Activated naive CD8-positive, alpha-beta T cell treated with anti-CD3 and anti-CD28 coated beads, Interleukin-2, amount 10 ng/mL, durations not matched to agents 7 days and 5 days (primary cell): Measurements from ENCODE around the gene PC. TPM values are rescaled to one million over a fixed set of nuclear protein-coding genes. Genes with fewer than 3 reads are reported as not detected.

ENCODE experiments used
- ATAC-seq: fragments of 150-1000 bp; cut with Tn5 transposase; one replicate; pipeline ENCODE4 v1.10.0; 2021; ENCODE audit warnings: low read depth, moderate library complexity
- POLR2A ChIA-PET: fragments of 350-600 bp; sonication (Branson Sonifier 250); formaldehyde crosslinking; loops from one replicate; lab custom pipeline; 2021; ENCODE audit warnings: antibody characterized with exemption; lab: Charles Lee
- DNase-seq: peaks from one replicate; pipeline ENCODE4 v3.0.0; 2021
- H3K27ac Mint-ChIP-seq: one replicate; pipeline ENCODE4 v1.8.0; 2022; ENCODE audit warnings: mild to moderate bottlenecking, mixed read lengths
- H3K27me3 Mint-ChIP-seq: one replicate; pipeline ENCODE4 v1.8.0; 2022; ENCODE audit warnings: mild to moderate bottlenecking, moderate library complexity, mixed read lengths
- H3K36me3 Mint-ChIP-seq: one replicate; pipeline ENCODE4 v1.8.0; 2021; ENCODE audit warnings: mild to moderate bottlenecking, mixed read lengths
- H3K4me1 Mint-ChIP-seq: one replicate; pipeline ENCODE4 v1.8.0; 2021; ENCODE audit warnings: mixed read lengths
- H3K4me3 Mint-ChIP-seq: one replicate; pipeline ENCODE4 v1.8.0; 2022; ENCODE audit warnings: mild to moderate bottlenecking, moderate library complexity, mixed read lengths
- H3K9me3 Mint-ChIP-seq: one replicate; pipeline ENCODE4 v1.8.0; 2021; ENCODE audit warnings: mixed read lengths
- total RNA-seq, 2 experiments: library from RNA; stranded (reverse); gene quantifications; one replicate each; pipeline ENCODE4 v1.2.3, GENCODE V29; 2021

The PC gene
- total RNA-seq, 2 experiments from 2014 or later: 8.2 to 9.0 TPM

- Mint-ChIP-seq H3K9me3 (no peaks in the 10 kb centered on the region), H3K4me1 (peaks cover 13% of the 10 kb centered on the region), H3K27ac (peak overlapping the region; percentile 42), H3K27me3 (no peaks in the 10 kb centered on the region), H3K4me3 (no peak overlapping the region), H3K36me3 (no peaks in the 10 kb centered on the region)
- ATAC-seq (no peak), DNase-seq (no peak)
- POLR2A ChIA-PET: no interaction called here
Measured at GRCh38 chr11:66850588-66851238, 107.5 kb downstream of the PC start.

GRCh38 chr11:66850235-66850587 lies 108.0 kb downstream of the PC start:
- Mint-ChIP-seq H3K4me3 (no peak overlapping the region), H3K27ac (peak overlapping the region; percentile 42), H3K27me3 (no peaks in the 10 kb centered on the region), H3K36me3 (peaks cover 1% of the 10 kb centered on the region), H3K4me1 (peaks cover 12% of the 10 kb centered on the region), H3K9me3 (no peaks in the 10 kb centered on the region)
- DNase-seq (no peak), ATAC-seq (no peak)
- POLR2A ChIA-PET: interaction anchor here (1.0 kb wide), 1 partner anchor 12 kb away, joined by 3 read pairs; no protein-coding TSS in a partner anchor

GRCh38 chr11:66849501-66850234 lies 108.5 kb downstream of the PC start:
- no peaks in the 10 kb centered on the region for H3K27me3 Mint-ChIP-seq
- POLR2A ChIA-PET: interaction anchor here (1.0 to 1.1 kb wide), 2 partner anchors 12 to 171 kb away, joined by 3 read pairs; no protein-coding TSS in a partner anchor
- no peak overlapping the region for H3K27ac Mint-ChIP-seq
- H3K36me3 Mint-ChIP-seq: peaks cover 4% of the 10 kb centered on the region
- no peak overlapping the region for H3K4me3 Mint-ChIP-seq
- no peak for DNase-seq
- peaks cover 17% of the 10 kb centered on the region for H3K4me1 Mint-ChIP-seq
- H3K9me3 Mint-ChIP-seq: no peaks in the 10 kb centered on the region
- no peak for ATAC-seq

GRCh38 chr11:66848671-66849500 lies 109.3 kb downstream of the PC start:
- Mint-ChIP-seq H3K4me1 (peaks cover 19% of the 10 kb centered on the region), H3K27ac (no peak overlapping the region), H3K27me3 (no peaks in the 10 kb centered on the region), H3K9me3 (no peaks in the 10 kb centered on the region), H3K4me3 (no peak overlapping the region), H3K36me3 (peaks cover 4% of the 10 kb centered on the region)
- ATAC-seq (no peak), DNase-seq (peak; percentile 26)
- POLR2A ChIA-PET: interaction anchor here (1.0 to 1.1 kb wide), 2 partner anchors 11 to 170 kb away, joined by 3 read pairs; no protein-coding TSS in a partner anchor

GRCh38 chr11:66847461-66848232 lies 110.5 kb downstream of the PC start:
- no peak overlapping the region for H3K4me3 Mint-ChIP-seq
- peaks cover 4% of the 10 kb centered on the region for H3K36me3 Mint-ChIP-seq
- H3K9me3 Mint-ChIP-seq: no peaks in the 10 kb centered on the region
- DNase-seq: peak; percentile 17
- H3K27ac Mint-ChIP-seq: no peak overlapping the region
- peaks cover 19% of the 10 kb centered on the region for H3K4me1 Mint-ChIP-seq
- no peak for ATAC-seq
- POLR2A ChIA-PET: no interaction called here
- H3K27me3 Mint-ChIP-seq: no peaks in the 10 kb centered on the region

GRCh38 chr11:66846671-66847091 lies 111.5 kb downstream of the PC start:
- no peak for ATAC-seq
- Mint-ChIP-seq H3K36me3 (peaks cover 8% of the 10 kb centered on the region), H3K9me3 (no peaks in the 10 kb centered on the region), H3K4me1 (peaks cover 21% of the 10 kb centered on the region), H3K27me3 (no peaks in the 10 kb centered on the region), H3K4me3 (peak overlapping the region; percentile 19), H3K27ac (no peak overlapping the region)
- POLR2A ChIA-PET: interaction anchor here (1.6 kb wide), 1 partner anchor 9 kb away, joined by 6 read pairs; no protein-coding TSS in a partner anchor
- DNase-seq: peak; percentile 20

- H3K4me3 Mint-ChIP-seq: no peak overlapping the region
Measured at GRCh38 chr11:66845876-66846212, 112.3 kb downstream of the PC start.

GRCh38 chr11:66845143-66845875 lies 112.9 kb downstream of the PC start:
- no peaks in the 10 kb centered on the region for H3K27me3 Mint-ChIP-seq
- peak overlapping the region; percentile 98 for H3K4me3 Mint-ChIP-seq
- peaks cover 31% of the 10 kb centered on the region for H3K4me1 Mint-ChIP-seq
- peak overlapping the region; percentile 30 for H3K27ac Mint-ChIP-seq
- no peaks in the 10 kb centered on the region for H3K9me3 Mint-ChIP-seq
- POLR2A ChIA-PET: interaction anchor here (0.8 to 4.4 kb wide), 3 partner anchors 9 to 583 kb away, joined by 3 to 90 read pairs (median 6); no protein-coding TSS in a partner anchor
- DNase-seq: no peak
- ATAC-seq: no peak
- H3K36me3 Mint-ChIP-seq: peaks cover 11% of the 10 kb centered on the region

More at GRCh38 chr11:66845876-66846212, 112.3 kb downstream of the PC start:
- POLR2A ChIA-PET: interaction anchor here (1.6 kb wide), 1 partner anchor 10 kb away, joined by 6 read pairs; no protein-coding TSS in a partner anchor
- Mint-ChIP-seq H3K27ac (no peak overlapping the region), H3K36me3 (peaks cover 8% of the 10 kb centered on the region), H3K27me3 (no peaks in the 10 kb centered on the region), H3K9me3 (no peaks in the 10 kb centered on the region), H3K4me1 (peaks cover 26% of the 10 kb centered on the region)
- DNase-seq (peak; percentile 17), ATAC-seq (no peak)

- Mint-ChIP-seq H3K9me3 (no peaks in the 10 kb centered on the region), H3K27me3 (no peaks in the 10 kb centered on the region), H3K4me3 (peak overlapping the region; percentile 98), H3K27ac (peak overlapping the region; percentile 98), H3K4me1 (peaks cover 36% of the 10 kb centered on the region), H3K36me3 (peaks cover 13% of the 10 kb centered on the region)
- POLR2A ChIA-PET: interaction anchor here (0.8 to 4.4 kb wide), 3 partner anchors 10 to 584 kb away, joined by 3 to 90 read pairs (median 11); partner anchors contain the start of gene PC
- peak; percentile 25 for DNase-seq
- no peak for ATAC-seq
Measured at GRCh38 chr11:66844496-66845142, 113.6 kb downstream of the PC start.

GRCh38 chr11:66843776-66844495 lies 114.2 kb downstream of the PC start:
- Mint-ChIP-seq H3K4me1 (peaks cover 40% of the 10 kb centered on the region), H3K9me3 (no peaks in the 10 kb centered on the region), H3K27ac (peak overlapping the region; percentile 98), H3K27me3 (no peaks in the 10 kb centered on the region), H3K4me3 (peak overlapping the region; percentile 98), H3K36me3 (peaks cover 16% of the 10 kb centered on the region)
- POLR2A ChIA-PET: interaction anchor here (0.8 to 4.4 kb wide), 12 partner anchors 8 to 585 kb away, joined by 3 to 90 read pairs (median 6); partner anchors contain the start of genes PC, RBM4 and RBM4B
- DNase-seq (peak; percentile 20), ATAC-seq (no peak)
